ENCODE data around the gene GRM4.
"Not testable (repeated sequence)": the region's sequence is repeated elsewhere in the genome, so short reads cannot be mapped to it uniquely, and the experiment has no call there.

Gene GRM4

DNA sequence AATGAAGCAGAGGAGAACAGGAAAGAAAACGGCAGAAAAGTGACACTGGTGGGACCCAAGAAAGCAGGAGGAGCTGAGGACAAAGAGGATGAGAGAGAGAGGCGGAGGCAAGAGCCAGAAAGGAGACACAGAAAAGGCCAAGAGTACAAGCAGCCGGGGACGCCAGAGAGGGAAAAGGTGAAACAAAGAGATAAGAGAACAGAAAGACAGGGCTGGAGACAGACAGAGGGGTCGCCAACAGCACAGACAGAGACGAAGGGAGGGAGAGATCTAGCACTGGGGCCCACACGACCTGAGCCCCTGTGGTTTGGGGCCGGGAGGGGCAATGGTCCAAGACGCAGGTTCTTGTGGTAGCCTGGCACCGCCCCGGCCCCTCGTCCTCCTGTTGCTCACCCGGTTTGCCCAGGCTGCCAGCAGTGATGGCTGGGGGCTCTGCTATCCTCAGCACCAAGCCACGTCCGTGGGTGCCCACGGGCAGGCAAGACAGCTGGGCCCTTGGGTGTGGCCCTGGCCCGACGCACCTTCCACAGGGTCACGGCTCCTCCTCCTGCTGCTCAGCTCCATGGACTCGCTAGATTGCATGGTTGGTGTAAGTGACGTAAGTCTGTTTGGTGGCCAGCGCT, 123.5 kb downstream of the GRM4 start:
- DNase-seq (ENCODE audit: low read depth in 2 of 2) = no peak

DNA sequence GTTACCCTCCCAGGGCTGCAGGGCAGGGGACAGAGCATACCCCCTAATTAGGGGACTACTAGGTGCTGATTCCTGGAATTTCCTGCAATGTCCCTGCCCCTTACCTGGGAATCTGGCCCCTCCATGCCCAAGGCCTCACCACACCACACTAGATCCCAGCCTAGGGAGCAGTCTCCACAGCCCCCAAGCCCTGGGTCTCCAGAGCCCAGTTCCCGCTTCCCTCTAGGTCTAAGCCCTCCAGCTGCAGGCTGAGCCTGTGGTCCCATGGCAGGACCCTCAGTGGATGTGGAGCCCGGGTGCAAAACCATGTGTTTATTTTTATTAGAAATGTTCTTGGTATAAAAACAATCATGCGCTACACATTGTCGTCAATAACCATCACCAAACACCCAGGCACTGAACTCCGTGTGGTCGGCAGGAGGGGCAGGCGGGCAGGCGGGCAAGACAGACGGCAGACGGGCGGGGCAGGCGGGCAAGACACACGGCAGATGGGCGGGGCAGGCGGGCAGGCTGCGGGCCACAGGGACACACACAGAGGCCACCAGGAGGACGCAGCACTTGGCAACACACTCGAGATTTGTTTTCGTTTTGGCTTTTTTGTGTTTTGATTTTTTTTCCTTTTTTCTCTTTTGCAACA, 124.2 kb downstream of the GRM4 start:
- DNase-seq (ENCODE audit: low read depth in 2 of 2) = no peak

DNA sequence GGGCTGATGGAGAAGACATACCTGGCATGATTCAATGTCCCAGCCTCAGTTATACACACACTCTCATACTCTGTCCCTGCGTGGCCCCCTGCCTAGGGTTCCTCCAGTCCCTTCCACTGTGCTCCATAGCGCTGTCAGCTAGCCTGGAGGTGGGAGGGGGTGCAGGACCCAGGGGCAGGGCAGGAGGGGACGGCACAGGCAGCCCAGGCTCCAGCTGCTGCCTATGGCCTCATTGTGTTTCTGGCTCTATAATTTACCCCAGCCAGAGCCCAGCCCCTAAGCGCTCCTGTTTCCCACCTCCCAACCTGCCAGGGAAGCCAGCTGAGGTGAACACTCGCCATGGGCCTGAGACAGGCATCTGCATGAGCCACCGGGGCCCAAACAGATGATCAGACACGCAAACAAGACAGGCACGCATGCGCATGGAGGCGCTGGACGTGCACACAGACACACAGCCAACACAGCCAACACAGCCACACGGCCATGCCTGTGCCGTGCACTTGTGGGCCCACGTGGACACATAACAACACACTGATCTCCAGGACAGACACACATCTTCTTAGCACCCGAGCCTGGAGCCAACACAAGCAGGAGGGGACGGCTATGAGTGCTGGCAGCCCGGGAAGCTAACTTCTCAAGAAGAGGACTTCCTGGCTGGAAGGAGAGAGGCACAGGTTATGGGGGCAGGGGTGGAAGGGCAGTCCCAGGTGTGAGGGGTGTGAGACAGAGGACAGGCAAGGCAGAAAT, 124.9 kb downstream of the GRM4 start:
- no peak for DNase-seq (ENCODE audit: low read depth in 2 of 2)

DNA sequence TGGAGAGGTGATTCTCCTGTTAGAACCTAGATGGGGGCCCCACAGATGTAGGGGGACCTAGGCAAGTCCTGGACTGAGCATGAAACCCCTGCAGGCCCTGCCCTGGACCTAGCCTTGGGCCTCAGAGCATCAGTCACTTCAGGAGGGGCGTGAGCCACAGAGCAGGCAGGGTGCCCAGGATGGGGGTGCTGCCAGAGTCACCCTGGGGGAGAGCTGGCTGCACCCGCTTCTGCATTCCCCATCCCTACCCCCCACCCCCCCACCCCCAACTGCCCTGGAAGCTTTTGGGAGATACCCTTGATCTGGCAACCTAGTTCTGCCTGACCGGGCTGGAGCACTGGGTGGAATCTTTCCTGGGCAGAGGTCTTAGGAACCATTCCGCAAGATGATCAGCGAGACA, 125.6 kb downstream of the GRM4 start:
- DNase-seq (ENCODE audit: low read depth in 2 of 2) = no peak

DNA sequence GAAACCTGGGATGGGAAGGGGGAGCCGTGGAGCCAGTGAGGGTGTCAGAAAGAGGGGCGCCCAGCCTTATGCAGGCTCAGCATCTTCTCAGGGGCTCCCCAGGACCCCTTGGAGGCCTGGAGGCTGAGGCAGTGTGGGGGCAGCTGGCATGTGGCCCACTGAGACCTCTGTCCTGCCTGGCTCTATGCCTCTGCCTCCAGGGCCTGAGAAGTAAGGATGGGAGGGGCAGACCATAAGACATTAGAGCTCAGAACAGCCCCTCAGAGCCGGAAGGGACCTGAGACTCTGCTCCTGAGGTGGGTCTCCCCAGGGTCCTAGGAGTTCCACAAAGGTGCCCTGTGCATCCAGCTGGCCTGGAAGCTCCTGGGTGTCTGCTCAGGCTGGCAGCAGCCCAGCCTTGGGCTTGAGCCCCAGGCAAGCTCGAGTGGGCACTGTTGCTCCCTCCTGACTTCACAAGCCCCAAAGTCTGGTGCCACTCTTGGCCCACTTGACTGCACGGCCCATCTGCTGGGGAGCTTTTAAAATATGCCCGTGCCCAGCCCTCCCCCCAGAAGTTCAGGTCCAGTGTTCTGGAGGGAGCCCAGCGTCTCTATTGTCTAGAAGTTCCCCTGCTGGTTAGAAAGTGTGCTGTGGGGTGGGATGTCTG, 126.8 kb downstream of the GRM4 start:
- DNase-seq (ENCODE audit: low read depth in 2 of 2) = no peak

DNA sequence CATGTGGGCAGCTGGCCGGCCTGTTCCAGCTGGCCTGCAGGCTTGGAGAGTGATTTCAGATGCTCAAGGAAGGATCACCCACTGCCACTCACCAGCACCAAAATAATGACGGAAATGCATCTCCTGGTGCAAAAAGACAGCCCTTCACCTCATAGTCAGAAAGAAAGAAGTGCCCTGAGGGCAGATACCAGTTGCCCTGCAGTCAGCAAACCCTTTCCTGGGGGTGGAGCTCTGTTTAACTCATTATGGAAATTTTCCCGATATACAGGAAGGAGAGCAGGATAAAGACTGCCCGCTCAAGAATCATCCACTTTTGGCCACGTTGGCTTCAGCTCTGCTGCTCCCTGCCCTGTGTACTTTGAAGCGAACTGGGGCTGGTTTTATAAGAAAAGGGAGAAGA, 127.9 kb downstream of the GRM4 start:
- DNase-seq (ENCODE audit: low read depth in 2 of 2) = no peak

DNA sequence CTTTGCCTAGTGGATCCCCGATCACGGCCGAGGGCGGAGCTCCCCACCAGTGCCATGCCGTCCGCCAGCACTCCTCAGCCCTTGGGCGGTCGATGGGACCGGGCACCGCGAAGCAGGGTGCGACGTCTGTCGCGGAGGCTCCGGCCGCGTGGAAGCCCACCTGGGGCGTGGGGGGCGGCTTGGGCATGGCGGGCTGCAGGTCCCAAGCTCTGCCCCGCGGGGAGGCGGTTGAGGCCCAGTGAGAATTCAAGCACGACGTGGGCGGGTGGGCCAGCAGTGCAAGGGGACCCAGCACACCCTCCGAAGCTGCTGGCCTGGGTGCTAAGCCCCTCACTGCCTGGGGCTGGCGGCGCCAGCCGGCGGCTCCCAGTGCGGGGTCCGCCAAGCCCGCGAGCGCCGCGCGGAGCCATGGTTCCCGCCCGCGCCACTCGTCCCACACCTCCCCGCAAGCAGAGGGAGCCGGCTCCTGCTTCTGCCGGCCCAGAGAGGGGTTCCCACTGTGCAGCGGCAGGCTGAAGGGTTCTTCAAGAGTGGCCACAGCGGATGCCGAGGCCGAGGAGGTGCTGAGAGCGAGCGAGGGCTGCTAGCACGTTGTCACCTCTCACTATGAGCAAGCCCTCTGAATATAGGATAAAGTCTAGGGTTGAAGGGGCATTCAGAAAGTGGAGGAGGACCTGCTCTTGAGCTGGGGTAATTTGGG, 128.6 kb downstream of the GRM4 start:
- no peak for DNase-seq (ENCODE audit: low read depth in 2 of 2)

DNA sequence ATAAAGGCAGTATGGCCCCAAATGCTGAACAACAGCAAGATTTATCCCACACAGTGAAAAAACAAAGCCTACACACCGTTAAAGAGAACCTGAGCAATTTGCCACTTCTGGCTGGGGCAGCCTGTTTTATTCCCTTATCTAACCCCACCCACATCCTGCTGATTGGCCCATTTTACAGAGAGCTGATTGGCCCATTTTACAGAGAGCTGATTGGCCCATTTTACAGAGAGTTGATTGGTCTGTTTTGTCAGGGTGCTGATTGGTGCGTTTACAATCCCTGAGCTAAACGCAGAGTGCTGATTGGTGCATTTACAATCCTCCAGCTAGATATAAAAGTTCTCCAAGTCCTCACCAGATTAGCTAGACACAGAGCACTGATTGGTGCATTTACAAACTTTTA, 129.3 kb downstream of the GRM4 start:
- not testable (repeated sequence) for DNase-seq (ENCODE audit: low read depth in 2 of 2)

DNA sequence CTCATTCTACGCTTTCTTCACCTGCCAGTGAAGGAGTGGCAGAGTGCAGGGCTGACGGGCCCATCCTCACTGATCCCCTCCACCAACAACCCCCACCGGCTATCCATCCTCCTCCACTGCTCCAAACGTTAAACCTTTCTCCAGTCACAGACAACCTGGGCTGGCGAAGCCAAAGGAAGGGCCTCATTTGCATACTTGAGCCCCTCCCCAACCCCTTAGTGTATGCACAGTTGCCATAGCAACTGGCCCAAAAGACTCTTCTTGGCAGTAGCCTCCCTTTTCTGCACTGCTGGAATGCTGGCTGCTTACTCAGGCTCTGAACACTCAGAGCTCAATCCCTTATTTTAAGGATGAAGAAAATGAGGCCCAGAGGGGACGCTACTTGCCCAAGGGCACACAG, 130.3 kb downstream of the GRM4 start:
- DNase-seq (ENCODE audit: low read depth in 2 of 2) = no peak

DNA sequence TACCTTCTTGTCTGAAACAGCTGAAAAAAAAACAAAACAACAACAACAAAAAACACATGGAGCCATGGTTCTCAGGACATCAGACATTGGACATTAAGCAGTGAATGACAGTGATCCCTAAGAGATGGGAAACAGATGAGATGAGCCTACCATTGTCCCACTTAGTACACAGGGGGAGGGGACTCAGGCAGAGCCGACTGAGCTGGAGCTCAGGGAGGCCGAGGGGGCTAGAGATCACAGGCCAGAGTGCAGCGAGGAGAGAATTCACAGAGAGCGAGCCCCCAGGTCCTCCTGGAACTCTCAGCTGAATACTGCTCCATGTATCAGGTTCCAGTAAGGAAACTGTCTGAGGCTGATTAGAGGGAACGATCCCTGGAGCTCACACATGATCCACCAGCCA, 134.6 kb downstream of the GRM4 start:
- no peak for DNase-seq (ENCODE audit: low read depth in 2 of 2)

DNA sequence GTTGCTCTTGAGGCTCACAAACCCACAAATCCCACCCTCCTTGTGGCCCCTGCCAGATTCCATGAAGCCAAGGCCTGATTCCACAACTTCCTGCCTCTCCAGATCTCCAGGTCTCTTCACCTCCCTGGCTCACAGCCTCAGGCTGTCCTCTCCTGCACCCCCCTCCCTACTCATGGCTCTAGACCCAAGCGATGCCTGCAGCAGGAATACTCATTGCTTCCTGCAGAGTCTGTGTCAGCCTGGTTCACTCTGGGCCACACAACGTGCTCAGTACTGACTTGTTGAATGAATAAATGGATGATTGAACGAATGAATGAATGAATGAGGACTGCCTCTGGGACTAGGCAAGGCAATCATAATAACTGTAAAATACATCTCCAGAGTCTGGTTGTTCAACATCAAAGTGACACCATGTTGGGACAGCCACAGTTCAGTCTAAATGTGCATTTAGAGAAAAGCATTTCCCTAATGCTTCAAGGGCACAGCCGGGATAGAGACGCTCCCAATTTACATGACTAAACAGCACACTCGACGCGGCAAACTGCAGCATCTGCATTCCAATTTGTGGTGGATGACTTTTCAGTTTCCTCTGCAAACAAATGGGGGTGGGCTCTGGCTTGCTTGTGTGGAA, 139.9 kb downstream of the GRM4 start:
- DNase-seq (ENCODE audit: low read depth in 2 of 2) = no peak

DNA sequence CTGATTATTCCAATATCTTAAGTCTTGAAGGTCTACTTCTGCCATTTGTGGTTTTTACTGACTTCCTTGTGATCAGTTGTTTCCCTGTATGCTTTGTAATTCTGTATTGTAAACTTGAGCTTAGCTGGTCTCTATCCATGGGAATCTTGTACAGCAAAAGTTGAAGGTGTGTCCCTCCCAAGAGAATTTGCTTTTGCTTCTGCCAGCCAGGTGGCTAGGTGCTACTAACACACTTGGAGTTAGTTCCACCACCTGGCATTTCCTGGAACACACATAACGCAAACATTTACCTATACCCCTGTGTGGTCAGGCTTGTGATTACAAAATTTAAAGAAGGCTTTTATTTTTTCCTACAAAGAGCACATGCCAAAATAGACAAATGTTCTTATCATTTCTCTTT, 141.2 kb downstream of the GRM4 start:
- no peak for DNase-seq (ENCODE audit: low read depth in 2 of 2)

DNA sequence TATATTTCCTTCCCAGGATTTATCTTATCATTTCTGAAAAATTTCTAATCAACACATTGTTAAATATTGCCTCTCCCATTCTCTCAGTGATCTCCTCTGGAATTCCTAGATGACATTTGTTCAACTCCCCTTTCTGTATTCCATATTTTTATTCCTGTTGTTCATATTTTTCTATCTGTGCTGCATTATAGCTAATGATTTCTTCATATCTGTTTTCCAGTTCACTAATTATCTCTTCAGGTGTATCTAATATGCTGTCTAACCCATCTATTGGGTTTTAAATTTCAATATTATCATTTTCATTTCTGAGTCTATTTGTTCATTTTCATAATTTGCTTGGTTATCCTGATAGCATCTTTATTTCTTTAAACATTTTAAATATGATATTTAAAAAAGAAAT, 141.9 kb downstream of the GRM4 start:
- no peak for DNase-seq (ENCODE audit: low read depth in 2 of 2)

DNA sequence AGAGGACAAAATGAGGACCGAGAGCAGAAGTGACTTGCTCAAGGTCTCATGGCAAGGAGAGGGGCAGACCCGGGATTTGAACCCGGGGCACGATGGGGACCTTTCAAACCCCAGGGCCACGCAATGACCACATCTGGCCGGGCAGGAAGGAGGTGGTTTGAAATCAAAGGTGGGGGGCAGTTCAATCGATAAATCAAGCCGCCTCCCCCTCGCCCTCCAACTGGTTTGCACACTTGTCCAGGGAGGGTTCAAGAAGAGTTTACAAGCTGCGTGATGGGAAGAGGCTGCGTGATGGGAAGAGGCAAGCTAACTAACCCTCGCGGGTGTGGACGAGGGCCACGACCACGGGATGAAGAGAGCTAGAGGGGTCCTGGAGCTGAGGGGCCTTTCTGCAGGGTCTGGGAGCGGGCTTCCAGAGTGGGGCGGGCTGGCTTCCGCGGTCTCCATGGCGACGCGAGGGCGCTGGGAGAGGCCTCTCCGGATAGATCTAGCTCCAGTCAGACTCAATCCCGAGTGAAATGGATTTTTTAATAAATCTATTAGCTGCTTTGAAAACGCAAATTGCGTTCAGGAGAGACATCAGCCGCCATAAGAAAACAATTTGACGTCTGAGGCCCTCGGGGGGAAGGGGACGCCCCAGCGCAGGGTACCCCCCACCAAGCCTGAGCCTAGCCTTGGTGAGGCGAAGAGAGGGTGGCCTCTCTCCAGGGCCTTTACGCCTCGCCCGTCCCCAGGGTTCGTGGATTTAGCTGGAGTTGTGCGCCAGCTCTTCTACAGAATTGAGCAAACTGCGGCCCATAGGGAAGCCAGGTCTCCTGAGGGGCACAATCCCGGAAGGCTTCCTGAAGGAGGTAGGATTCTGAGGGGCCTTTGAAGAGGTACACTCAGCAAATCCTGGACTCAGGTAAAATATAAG, 143.9 kb downstream of the GRM4 start:
- DNase-seq (ENCODE audit: low read depth in 2 of 2) = no peak

DNA sequence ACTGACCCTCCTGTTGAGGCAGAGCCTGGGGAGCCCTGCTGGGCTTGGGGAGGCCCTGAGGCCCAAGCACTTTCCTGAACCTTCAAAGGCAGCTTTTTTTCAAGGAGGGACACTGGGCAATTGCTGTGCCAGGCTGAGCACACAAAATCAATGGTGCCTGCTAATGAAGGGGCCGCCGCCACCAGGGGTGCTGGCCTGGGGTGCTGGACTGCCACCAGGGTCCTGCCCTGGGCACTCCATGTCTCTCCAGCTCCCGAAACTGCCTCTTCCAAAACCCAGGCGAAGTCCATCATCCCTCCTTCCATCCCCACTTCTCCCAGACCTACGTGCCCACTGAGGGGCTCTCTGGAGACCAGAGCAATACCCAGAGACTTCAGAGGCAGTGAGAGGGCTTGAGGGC, 145.6 kb downstream of the GRM4 start:
- no peak for DNase-seq (ENCODE audit: low read depth in 2 of 2)

DNA sequence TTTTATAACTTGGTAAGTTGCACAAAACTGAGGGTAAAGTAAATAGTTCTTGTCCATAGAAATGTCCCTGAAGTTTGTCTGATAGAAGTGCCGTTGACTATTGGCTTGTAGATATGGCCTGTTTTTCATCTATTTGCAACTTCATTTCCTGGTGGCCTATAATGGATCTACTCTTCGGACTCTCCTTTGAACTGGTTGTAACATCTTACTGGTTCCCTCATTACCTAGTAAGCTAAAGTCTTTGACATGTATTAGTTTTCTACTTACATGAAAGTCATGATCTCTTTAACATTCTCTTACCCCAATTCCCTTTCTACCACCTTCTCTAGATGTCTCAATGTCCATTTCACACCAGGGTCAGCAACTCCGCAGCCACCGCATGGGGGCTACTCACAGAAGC, 146.3 kb downstream of the GRM4 start:
- DNase-seq (ENCODE audit: low read depth in 2 of 2) = no peak

DNA sequence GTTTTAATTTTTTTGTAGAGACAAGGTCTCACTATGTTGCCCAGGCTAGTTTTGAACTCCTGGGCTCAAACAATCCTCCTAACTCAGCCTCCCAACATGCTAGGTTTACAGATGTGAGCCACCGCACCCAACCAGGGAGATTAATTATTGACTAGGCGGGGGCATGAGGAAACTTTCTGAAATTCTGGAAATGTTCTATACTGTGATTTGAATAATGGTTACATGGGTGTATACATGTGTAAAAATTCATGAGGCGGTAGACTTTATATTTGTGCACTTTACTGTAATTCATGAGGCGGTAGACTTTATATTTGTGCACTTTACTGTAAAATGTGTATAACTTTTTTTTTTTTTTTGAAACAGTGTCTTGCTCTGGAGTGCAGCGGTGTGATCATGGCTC, 147.2 kb downstream of the GRM4 start:
- DNase-seq (ENCODE audit: low read depth in 2 of 2) = no peak

DNA sequence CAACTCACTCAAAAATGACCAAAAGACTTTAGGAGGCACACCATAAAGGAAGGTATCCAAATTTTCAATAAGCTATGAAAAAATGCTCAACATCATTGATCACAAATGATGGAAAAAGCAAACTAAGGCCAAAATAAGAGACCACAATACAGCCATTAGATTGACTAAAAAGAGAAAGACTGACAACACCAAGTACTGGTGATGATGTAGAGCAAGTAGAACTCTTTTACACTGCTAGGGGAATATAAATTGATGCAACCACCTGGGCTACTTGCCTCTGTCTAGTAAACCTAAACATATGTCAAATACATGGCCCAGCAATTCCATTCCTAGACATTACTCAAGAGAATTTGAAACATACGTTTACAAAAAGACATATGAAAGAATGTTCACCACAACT, 148.6 kb downstream of the GRM4 start:
- DNase-seq (ENCODE audit: low read depth in 2 of 2) = no peak

DNA sequence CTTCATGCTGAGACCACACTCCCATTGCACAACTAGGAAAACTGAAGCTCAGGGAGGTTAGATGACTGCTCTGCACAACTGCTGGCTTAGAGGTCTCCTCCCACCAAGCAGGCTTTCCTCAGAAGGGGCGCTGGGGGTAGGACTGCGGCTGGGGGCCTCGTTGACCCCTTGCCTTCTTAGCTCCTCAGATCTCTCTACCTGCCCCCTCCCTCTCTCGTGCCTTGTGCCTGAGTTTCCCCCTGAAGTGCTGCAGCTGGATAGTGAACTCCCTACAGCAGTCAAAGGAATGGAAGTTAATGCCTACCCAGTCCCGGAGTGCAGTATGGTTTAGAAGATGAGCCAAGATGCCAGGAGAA, 149.8 kb downstream of the GRM4 start:
- DNase-seq (ENCODE audit: low read depth in 2 of 2) = no peak

DNA sequence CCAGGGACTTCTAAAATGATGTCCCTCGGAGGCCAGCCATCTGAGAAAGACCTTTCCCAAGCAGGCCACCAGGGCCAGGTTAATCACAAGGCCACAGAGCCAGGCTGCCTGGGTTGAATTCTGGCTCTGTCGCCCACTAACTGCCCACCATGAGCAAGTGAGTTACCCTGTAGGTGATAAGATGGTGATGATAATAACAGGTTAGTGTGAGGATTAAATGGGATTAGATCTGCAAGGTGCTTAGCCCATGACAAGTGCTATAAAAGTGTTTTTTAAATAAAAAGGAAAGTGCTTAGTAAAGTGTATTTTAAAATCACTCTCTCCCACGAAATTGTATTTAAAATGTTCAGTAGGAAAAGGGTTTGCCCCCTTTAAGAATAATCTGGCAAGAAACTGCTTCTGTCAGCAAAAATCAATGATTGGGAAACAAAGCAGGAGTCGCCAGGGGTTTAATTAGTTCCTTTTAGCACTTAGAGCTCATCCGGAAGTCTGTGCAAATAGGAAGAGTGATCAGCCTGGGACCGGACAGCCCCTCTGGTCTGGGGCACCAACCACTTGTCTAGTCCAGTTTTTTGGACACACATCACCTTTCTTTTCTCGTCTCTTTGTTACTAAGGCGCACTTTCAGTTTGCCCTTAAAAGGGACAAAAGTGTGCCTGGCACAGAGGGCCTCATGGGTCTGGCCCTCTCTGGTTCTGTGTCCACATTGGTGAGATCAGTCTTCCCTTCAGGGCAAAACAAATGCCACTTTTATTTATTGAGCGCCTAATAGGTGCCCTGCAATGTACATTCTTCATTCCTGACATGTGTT, 150.4 kb downstream of the GRM4 start:
- no peak for DNase-seq (ENCODE audit: low read depth in 2 of 2)

Data from stimulated activated CD8-positive, alpha-beta memory T cell treated with anti-CD3 and anti-CD28 coated beads, Interleukin-7, amount 100 ng/mL, for 4 hours (primary cell).